Measurements from ENCODE around the gene RPRD1A.

GRCh38 chr18:36074435-36074834 is 7.1 kb upstream of the RPRD1A start:
- TF ChIP-seq, protein P1, sequence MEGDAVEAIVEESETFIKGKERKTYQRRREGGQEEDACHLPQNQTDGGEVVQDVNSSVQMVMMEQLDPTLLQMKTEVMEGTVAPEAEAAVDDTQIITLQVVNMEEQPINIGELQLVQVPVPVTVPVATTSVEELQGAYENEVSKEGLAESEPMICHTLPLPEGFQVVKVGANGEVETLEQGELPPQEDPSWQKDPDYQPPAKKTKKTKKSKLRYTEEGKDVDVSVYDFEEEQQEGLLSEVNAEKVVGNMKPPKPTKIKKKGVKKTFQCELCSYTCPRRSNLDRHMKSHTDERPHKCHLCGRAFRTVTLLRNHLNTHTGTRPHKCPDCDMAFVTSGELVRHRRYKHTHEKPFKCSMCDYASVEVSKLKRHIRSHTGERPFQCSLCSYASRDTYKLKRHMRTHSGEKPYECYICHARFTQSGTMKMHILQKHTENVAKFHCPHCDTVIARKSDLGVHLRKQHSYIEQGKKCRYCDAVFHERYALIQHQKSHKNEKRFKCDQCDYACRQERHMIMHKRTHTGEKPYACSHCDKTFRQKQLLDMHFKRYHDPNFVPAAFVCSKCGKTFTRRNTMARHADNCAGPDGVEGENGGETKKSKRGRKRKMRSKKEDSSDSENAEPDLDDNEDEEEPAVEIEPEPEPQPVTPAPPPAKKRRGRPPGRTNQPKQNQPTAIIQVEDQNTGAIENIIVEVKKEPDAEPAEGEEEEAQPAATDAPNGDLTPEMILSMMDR (IDR thresholded peaks at IDR 0.05; ENCODE audit: insufficient read depth, low read length): no peak
- no peak for TF ChIP-seq GABPA (IDR thresholded peaks at IDR 0.05; ENCODE audit: low read depth)

Data from HL-60 (cell line).